Loucy (cell line): Measurements from ENCODE around the gene ARMH4.

Experiments used
- H2AFZ ChIP-seq: fragments of 200-600 bp; sonication (generic); 2 replicates; pipeline ENCODE4 v1.6.0; 2016; ENCODE audit warnings: antibody characterized with exemption, mild to moderate bottlenecking, low read length, moderate library complexity
- H3F3A ChIP-seq: fragments of 200-600 bp; 2 replicates; pipeline ENCODE4 v1.6.0; 2016; ENCODE audit warnings: antibody characterized with exemption, low read depth, mild to moderate bottlenecking
- H3K27me3 ChIP-seq: fragments of 200-600 bp; sonication (generic); 2 replicates; pipeline ENCODE4 v1.6.1; 2014; ENCODE audit warnings: low read length, mild to moderate bottlenecking; ENCODE audit not compliant: insufficient read depth, poor library complexity, severe bottlenecking
- H3K36me3 ChIP-seq: fragments of 200-600 bp; sonication (generic); 2 replicates; pipeline ENCODE4 v1.6.1; 2016; ENCODE audit warnings: low read length; ENCODE audit not compliant: insufficient read depth
- H3K4me1 ChIP-seq: fragments of 200-600 bp; sonication (generic); 2 replicates; pipeline ENCODE4 v1.5.1; 2014; ENCODE audit warnings: low read length, mild to moderate bottlenecking; ENCODE audit not compliant: insufficient read depth, poor library complexity, severe bottlenecking
- H3K4me2 ChIP-seq: fragments of 200-600 bp; sonication (generic); 2 replicates; pipeline ENCODE4 v1.6.0; 2014; ENCODE audit warnings: antibody characterized with exemption, low read length, low read depth, mild to moderate bottlenecking; ENCODE audit not compliant: poor library complexity, severe bottlenecking
- H3K4me3 ChIP-seq: fragments of 200-600 bp; sonication (generic); 2 replicates; pipeline ENCODE4 v1.5.1; 2014; ENCODE audit warnings: low read length, mild to moderate bottlenecking, mixed read lengths; ENCODE audit not compliant: poor library complexity, severe bottlenecking
- H3K79me2 ChIP-seq: fragments of 200-600 bp; sonication (generic); 2 replicates; pipeline ENCODE4 v1.6.1; 2014; ENCODE audit warnings: low read length; ENCODE audit not compliant: insufficient read depth
- H3K9ac ChIP-seq: fragments of 200-600 bp; sonication (generic); 2 replicates; pipeline ENCODE4 v1.6.0; 2014; ENCODE audit warnings: mild to moderate bottlenecking, low read depth, low read length, moderate library complexity; ENCODE audit not compliant: poor library complexity, severe bottlenecking
- H3K9me2 ChIP-seq: fragments of 200-600 bp; sonication (generic); replicated peaks from 2 replicates; pipeline ENCODE4 v1.6.1; 2016; ENCODE audit warnings: low read depth, low read length, mixed read lengths
- H3K9me3 ChIP-seq: fragments of 200-600 bp; sonication (generic); 2 replicates; pipeline ENCODE4 v1.6.1; 2014; ENCODE audit warnings: mild to moderate bottlenecking, antibody characterized with exemption, low read length, low read depth; ENCODE audit not compliant: insufficient read depth
- H4K20me1 ChIP-seq: fragments of 200-600 bp; sonication (generic); 2 replicates; pipeline ENCODE4 v1.6.0; 2014; ENCODE audit warnings: antibody characterized with exemption, low read length, mild to moderate bottlenecking; ENCODE audit not compliant: insufficient read depth, poor library complexity, severe bottlenecking
- CTCF ChIP-seq: fragments of 200-600 bp; sonication (generic); conservative IDR thresholded peaks from 2 replicates; pipeline ENCODE4 v1.5.1; 2014; ENCODE audit warnings: mild to moderate bottlenecking, antibody characterized with exemption, low read length
- EZH2phosphoT487 ChIP-seq: fragments of 200-600 bp; IDR thresholded peaks from 2 replicates; pipeline ENCODE4 v1.6.1; 2018; ENCODE audit warnings: antibody characterized with exemption, mild to moderate bottlenecking, moderate library complexity, borderline replicate concordance

Gene ARMH4

DNA sequence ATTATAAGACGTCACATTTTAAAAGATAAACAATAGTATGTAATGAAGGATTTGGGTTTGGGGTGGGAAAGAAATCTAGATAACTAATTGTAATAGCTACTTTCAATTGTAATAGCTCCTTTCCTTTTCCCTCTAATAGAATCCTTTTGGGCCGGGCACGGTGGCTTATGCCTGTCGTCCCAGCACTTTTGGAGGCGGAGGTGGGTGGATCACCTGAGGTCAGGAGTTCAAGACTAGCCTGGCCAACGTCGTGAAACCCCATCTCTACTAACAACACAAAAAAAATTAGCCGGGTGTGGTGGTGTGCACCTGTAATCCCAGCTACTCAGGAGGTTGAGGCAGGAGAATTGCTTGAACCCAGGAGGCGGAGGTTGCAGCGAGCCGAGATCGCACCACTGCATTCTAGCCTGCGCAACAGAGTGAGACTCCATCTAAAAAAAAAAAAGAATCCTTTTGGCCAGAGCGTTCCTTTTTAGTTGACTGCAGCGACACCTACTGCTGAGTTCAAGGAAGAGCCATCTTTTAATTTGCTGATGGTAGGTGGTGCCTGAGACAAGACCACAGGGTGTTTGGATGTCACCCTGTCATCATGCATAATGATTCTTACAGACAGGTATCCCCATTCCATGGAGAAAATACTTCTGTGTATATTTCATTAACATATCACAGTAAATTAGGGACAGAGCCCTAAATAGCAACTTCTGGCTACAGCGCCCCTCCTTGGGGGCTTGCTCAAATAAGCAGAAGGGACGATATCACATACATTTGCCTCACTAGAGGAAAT lies 79.5 kb downstream of the ARMH4 start:
- H3K9me2 ChIP-seq, result no peaks in the 10 kb centered on the region
- H3K36me3 ChIP-seq, result no peaks in the 10 kb centered on the region
- no peaks in the 10 kb centered on the region for H3K79me2 ChIP-seq
- no peaks in the 10 kb centered on the region for H3F3A ChIP-seq
- no peak overlapping the region for H2AFZ ChIP-seq
- no peaks in the 10 kb centered on the region for H3K4me1 ChIP-seq
- H3K4me2 ChIP-seq, result no peak overlapping the region
- H4K20me1 ChIP-seq, result no peaks in the 10 kb centered on the region
- no peak overlapping the region for H3K9ac ChIP-seq
- H3K27me3 ChIP-seq, result no peaks in the 10 kb centered on the region
- TF ChIP-seq EZH2phosphoT487 (no peak), CTCF (peak; percentile 77)
- no peaks in the 10 kb centered on the region for H3K9me3 ChIP-seq
- H3K4me3 ChIP-seq, result no peak overlapping the region

GRCh38 chr14:58071341-58071740 lies 80.7 kb downstream of the ARMH4 start:
- TF ChIP-seq EZH2phosphoT487, result no peak
- no peak for TF ChIP-seq CTCF
- no peak overlapping the region for H2AFZ ChIP-seq
- H3K79me2 ChIP-seq, result no peaks in the 10 kb centered on the region
- no peaks in the 10 kb centered on the region for H3K9me3 ChIP-seq
- no peaks in the 10 kb centered on the region for H3K27me3 ChIP-seq
- no peaks in the 10 kb centered on the region for H3F3A ChIP-seq
- no peaks in the 10 kb centered on the region for H3K4me1 ChIP-seq
- H3K36me3 ChIP-seq, result no peaks in the 10 kb centered on the region
- no peaks in the 10 kb centered on the region for H4K20me1 ChIP-seq
- no peak overlapping the region for H3K4me2 ChIP-seq
- no peaks in the 10 kb centered on the region for H3K9me2 ChIP-seq
- H3K9ac ChIP-seq, result no peak overlapping the region
- no peak overlapping the region for H3K4me3 ChIP-seq

- no peak overlapping the region for H3K9ac ChIP-seq
- no peaks in the 10 kb centered on the region for H3K27me3 ChIP-seq
- no peaks in the 10 kb centered on the region for H3K4me1 ChIP-seq
- H2AFZ ChIP-seq, result no peak overlapping the region
- H3F3A ChIP-seq, result no peaks in the 10 kb centered on the region
- H3K36me3 ChIP-seq, result no peaks in the 10 kb centered on the region
- no peak overlapping the region for H3K4me3 ChIP-seq
- no peak overlapping the region for H3K4me2 ChIP-seq
- H3K9me2 ChIP-seq, result no peaks in the 10 kb centered on the region
- H3K9me3 ChIP-seq, result no peaks in the 10 kb centered on the region
- no peaks in the 10 kb centered on the region for H4K20me1 ChIP-seq
- TF ChIP-seq EZH2phosphoT487 (no peak), CTCF (no peak)
- H3K79me2 ChIP-seq, result no peaks in the 10 kb centered on the region
Observed at GRCh38 chr14:58068306-58068705, 83.7 kb downstream of the ARMH4 start.
